ENCODE results near the gene PIP4K2A. TPM values are rescaled to one million over a fixed set of nuclear protein-coding genes. Genes with fewer than 3 reads are reported as not detected.

PIP4K2A gene
- total and polyA plus RNA-seq, 2 of the 8 experiments (the other 6 are each of a cell fraction or from before 2014, with no cell fraction given), result 19.0 to 60.9 TPM

- Histone ChIP-seq H2BK5ac (ENCODE audit: low read depth, low read length) (no peak overlapping the region), H3K79me1 (ENCODE audit: low read depth, low read length) (no peaks in the 10 kb centered on the region), H3K14ac (ENCODE audit: insufficient read length) (no peak overlapping the region), H2BK120ac (replicated peaks; ENCODE audit: low read depth, low read length) (no peak overlapping the region), H2BK15ac (ENCODE audit: low read length) (no peak overlapping the region), H3K56ac (replicated peaks; ENCODE audit: insufficient read length, low read depth, low read length) (no peak overlapping the region), H4K91ac (replicated peaks; ENCODE audit: insufficient read length, low read length) (no peak overlapping the region), H3K9ac (replicated peaks in 1 of 4; ENCODE audit: extremely low read depth in 1 of 4, low read depth in 3 of 4, low read length in 3 of 4) (no peak overlapping the region), H3K9me3 (ENCODE audit: insufficient read depth in 2 of 2, low read depth in 1 of 2, low read length in 1 of 2) (no peaks in the 10 kb centered on the region), H3K4me3 (ENCODE audit: extremely low read depth in 1 of 4, insufficient read depth in 2 of 4, low read depth in 3 of 4, low read length in 4 of 4) (no peak overlapping the region), H4K20me1 (replicated peaks in 1 of 2; ENCODE audit: control insufficient read depth in 1 of 2, insufficient read depth in 2 of 2, low read length in 2 of 2) (no peaks in the 10 kb centered on the region), H2BK20ac (ENCODE audit: low read length) (no peak overlapping the region), H3K23me2 (ENCODE audit: low read depth, low read length) (no peaks in the 10 kb centered on the region), H3K79me2 (ENCODE audit: control insufficient read depth in 1 of 2, insufficient read depth in 2 of 2, low read length in 2 of 2) (peaks cover 0 to 95% of the 10 kb centered on the region in 2 experiments; a peak in 3 of 4 replicates), H3K18ac (ENCODE audit: extremely low read depth, low read length) (no peak overlapping the region), H3K27ac (ENCODE audit: low read depth, low read length) (no peak overlapping the region), H3K4me2 (ENCODE audit: insufficient read depth in 1 of 2, low read depth in 2 of 2, low read length in 2 of 2) (no peak overlapping the region), H4K8ac (ENCODE audit: extremely low read depth, insufficient read depth, low read length) (no peak overlapping the region), H2BK12ac (ENCODE audit: low read depth, low read length) (no peak overlapping the region), H3K27me3 (replicated peaks in 1 of 4; ENCODE audit: control insufficient read depth in 3 of 4, extremely low read depth in 1 of 4, insufficient read depth in 3 of 4, low read length in 3 of 4) (no peaks in the 10 kb centered on the region), H4K5ac (ENCODE audit: insufficient read length, low read depth, low read length) (no peak overlapping the region), H3K36me3 (ENCODE audit: control insufficient read depth in 2 of 4, insufficient read depth in 4 of 4, low read length in 3 of 4) (no peaks in the 10 kb centered on the region), H3K4ac (replicated peaks; ENCODE audit: insufficient read length, low read depth, low read length) (no peak overlapping the region), H3K4me1 (replicated peaks in 1 of 4; ENCODE audit: control insufficient read depth in 3 of 4, insufficient read depth in 4 of 4, low read length in 3 of 4) (peaks cover 0 to 16% (median 7%) of the 10 kb centered on the region in 4 experiments; a peak in 4 of 7 replicates), H3K23ac (ENCODE audit: insufficient read length) (no peak overlapping the region), H2AFZ (ENCODE audit: low read length) (no peak overlapping the region), H2AK5ac (ENCODE audit: low read depth, low read length) (no peak overlapping the region)
- no peak for TF ChIP-seq RBBP5 (IDR thresholded peaks at IDR 0.05; ENCODE audit: borderline replicate concordance, low read depth, low read length)
- TF ChIP-seq TAF7 (optimal IDR thresholded peaks at IDR 0.05; ENCODE audit: borderline replicate concordance, low read depth, low read length), result no peak
- WGBS, 2 experiments (ENCODE audit: extremely low coverage in 1 of 2, insufficient coverage in 1 of 2, insufficient read length in 1 of 2, insufficient replicate concordance in 2 of 2, low coverage in 1 of 2, low lambda C conversion rate in 2 of 2, missing lambda C conversion rate in 1 of 2), result 91% methylated on average over 2 of the region's 2 CpGs; no CpG with 5 or more reads in 1 of the 2 experiments
- ChIA-PET CTCF (ENCODE audit: partially characterized antibody) (no interaction called here), POLR2A (ENCODE audit: partially characterized antibody) (no interaction called here)
- no peak for FAIRE-seq
- no peak for DNase-seq (ENCODE audit: low read depth in 1 of 2, low spot score in 2 of 2)
Observed at GRCh38 chr10:22665329-22665728, 49.0 kb downstream of the PIP4K2A start.

Data from H1 (cell line).